OCI-LY1 (cell line): ENCODE results near the gene DEF6.

Experiments used
- H2AFZ ChIP-seq: fragments of 200-600 bp; sonication (generic), shearing (Covaris generic); 2 replicates; pipeline ENCODE4 v1.6.0; 2014; ENCODE audit warnings: antibody characterized with exemption, mild to moderate bottlenecking, low read length
- H3F3A ChIP-seq: fragments of 200-600 bp; sonication (generic), shearing (Covaris generic); 2 replicates; pipeline ENCODE4 v1.6.0; 2014; ENCODE audit warnings: mild to moderate bottlenecking, antibody characterized with exemption, low read length, moderate library complexity; ENCODE audit not compliant: insufficient read depth
- H3K27ac ChIP-seq: fragments of 200-600 bp; sonication (generic); 2 replicates; pipeline ENCODE4 v1.5.1; 2014; ENCODE audit warnings: low read length, mixed run types, mild to moderate bottlenecking, low read depth; ENCODE audit not compliant: poor library complexity, severe bottlenecking
- H3K27me3 ChIP-seq: fragments of 200-600 bp; sonication (generic); 2 replicates; pipeline ENCODE4 v1.6.0; 2014; ENCODE audit warnings: antibody characterized with exemption, mild to moderate bottlenecking, low read length, moderate library complexity; ENCODE audit not compliant: insufficient read depth
- H3K36me3 ChIP-seq: fragments of 200-600 bp; sonication (generic); 2 replicates; pipeline ENCODE4 v1.6.1; 2014; ENCODE audit warnings: mild to moderate bottlenecking, antibody characterized with exemption, low read length, moderate library complexity, mixed read lengths; ENCODE audit not compliant: insufficient read depth
- H3K4me1 ChIP-seq: fragments of 200-600 bp; sonication (generic); 2 replicates; pipeline ENCODE4 v1.5.1; 2014; ENCODE audit warnings: mild to moderate bottlenecking, low read length, moderate library complexity; ENCODE audit not compliant: insufficient read depth, severe bottlenecking
- H3K4me2 ChIP-seq: fragments of 200-600 bp; sonication (generic), shearing (Covaris generic); 2 replicates; pipeline ENCODE4 v1.6.1; 2014; ENCODE audit warnings: low read length
- H3K4me3 ChIP-seq: fragments of 200-600 bp; sonication (generic); 2 replicates; pipeline ENCODE4 v1.5.1; 2014; ENCODE audit warnings: low read length, low read depth, mild to moderate bottlenecking, mixed read lengths; ENCODE audit not compliant: poor library complexity, severe bottlenecking
- H3K79me2 ChIP-seq: fragments of 200-600 bp; shearing (Covaris generic); 2 replicates; pipeline ENCODE4 v1.6.1; 2016; ENCODE audit warnings: mixed run types, low read length, mixed read lengths; ENCODE audit not compliant: insufficient read depth
- H3K9ac ChIP-seq: fragments of 200-600 bp; sonication (generic), shearing (Covaris generic); 2 replicates; pipeline ENCODE4 v1.6.1; 2014; ENCODE audit warnings: mild to moderate bottlenecking, low read length, mixed read lengths
- H3K9me2 ChIP-seq: fragments of 200-600 bp; sonication (generic), shearing (Covaris generic); 2 replicates; pipeline ENCODE4 v1.6.1; 2014; ENCODE audit warnings: low read depth, mild to moderate bottlenecking, low read length, mixed read lengths
- H3K9me3 ChIP-seq: fragments of 200-600 bp; shearing (Covaris generic); 2 replicates; pipeline ENCODE4 v1.6.1; 2014; ENCODE audit warnings: low read length, mixed read lengths
- H4K20me1 ChIP-seq: fragments of 200-600 bp; sonication (generic), shearing (Covaris generic); 2 replicates; pipeline ENCODE4 v1.6.0; 2016; ENCODE audit warnings: mild to moderate bottlenecking, low read length; ENCODE audit not compliant: insufficient read depth
- EZH2 ChIP-seq: fragments of 200-600 bp; sonication (generic), shearing (Covaris generic); IDR thresholded peaks from 2 replicates; pipeline ENCODE4 v1.8.0; 2017; ENCODE audit warnings: borderline replicate concordance, mixed run types, mild to moderate bottlenecking, antibody characterized with exemption, low read length, moderate library complexity, mixed read lengths
- TF ChIP-seq, protein P1 (sequence below): fragments of 200-600 bp; sonication (generic), shearing (Covaris generic); IDR thresholded peaks from 2 replicates; pipeline ENCODE4 v1.5.1; 2017; ENCODE audit warnings: mild to moderate bottlenecking, antibody characterized with exemption, low read length, moderate library complexity, mixed read lengths

Gene DEF6

GRCh38 chr6:35267897-35268296 lies 29.7 kb upstream of the DEF6 start:
- no peaks in the 10 kb centered on the region for H3K79me2 ChIP-seq
- no peaks in the 10 kb centered on the region for H3K9me2 ChIP-seq
- H3K9me3 ChIP-seq = no peaks in the 10 kb centered on the region
- peaks cover 22% of the 10 kb centered on the region for H3K4me1 ChIP-seq
- no peaks in the 10 kb centered on the region for H3K27me3 ChIP-seq
- H3K9ac ChIP-seq = no peak overlapping the region
- H3K27ac ChIP-seq = no peak overlapping the region
- no peak for TF ChIP-seq EZH2
- TF ChIP-seq, protein P1, sequence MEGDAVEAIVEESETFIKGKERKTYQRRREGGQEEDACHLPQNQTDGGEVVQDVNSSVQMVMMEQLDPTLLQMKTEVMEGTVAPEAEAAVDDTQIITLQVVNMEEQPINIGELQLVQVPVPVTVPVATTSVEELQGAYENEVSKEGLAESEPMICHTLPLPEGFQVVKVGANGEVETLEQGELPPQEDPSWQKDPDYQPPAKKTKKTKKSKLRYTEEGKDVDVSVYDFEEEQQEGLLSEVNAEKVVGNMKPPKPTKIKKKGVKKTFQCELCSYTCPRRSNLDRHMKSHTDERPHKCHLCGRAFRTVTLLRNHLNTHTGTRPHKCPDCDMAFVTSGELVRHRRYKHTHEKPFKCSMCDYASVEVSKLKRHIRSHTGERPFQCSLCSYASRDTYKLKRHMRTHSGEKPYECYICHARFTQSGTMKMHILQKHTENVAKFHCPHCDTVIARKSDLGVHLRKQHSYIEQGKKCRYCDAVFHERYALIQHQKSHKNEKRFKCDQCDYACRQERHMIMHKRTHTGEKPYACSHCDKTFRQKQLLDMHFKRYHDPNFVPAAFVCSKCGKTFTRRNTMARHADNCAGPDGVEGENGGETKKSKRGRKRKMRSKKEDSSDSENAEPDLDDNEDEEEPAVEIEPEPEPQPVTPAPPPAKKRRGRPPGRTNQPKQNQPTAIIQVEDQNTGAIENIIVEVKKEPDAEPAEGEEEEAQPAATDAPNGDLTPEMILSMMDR = no peak
- H4K20me1 ChIP-seq = no peaks in the 10 kb centered on the region
- H3K36me3 ChIP-seq = no peaks in the 10 kb centered on the region; the same call in 1 of the 2 replicates
- H3K4me3 ChIP-seq = no peak overlapping the region
- H3K4me2 ChIP-seq = no peak overlapping the region
- no peak overlapping the region for H2AFZ ChIP-seq
- no peaks in the 10 kb centered on the region for H3F3A ChIP-seq

DNA sequence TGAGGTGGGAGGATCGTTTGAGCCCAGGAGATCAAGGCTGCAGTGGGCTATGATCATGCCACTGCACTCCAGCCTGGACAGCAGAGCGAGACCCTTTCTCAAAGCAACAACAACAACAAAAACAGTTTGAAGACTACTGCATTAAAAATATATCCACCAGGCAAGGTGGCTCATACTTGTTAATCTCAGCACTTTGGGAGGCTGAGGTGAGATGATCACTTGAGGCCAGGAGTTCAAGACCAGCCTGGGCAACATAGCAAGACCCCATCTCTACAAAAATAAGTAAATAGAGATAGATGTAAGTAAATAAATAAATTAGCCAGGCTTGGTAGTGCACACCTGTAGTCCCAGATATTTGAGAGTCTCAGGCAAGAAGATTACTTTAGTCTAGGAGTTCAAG lies 25.6 kb upstream of the DEF6 start:
- Histone ChIP-seq H3K36me3 (no peaks in the 10 kb centered on the region; the same call in 1 of the 2 replicates), H3K4me2 (no peak overlapping the region), H3F3A (no peaks in the 10 kb centered on the region), H3K4me3 (no peak overlapping the region), H3K27ac (no peak overlapping the region), H4K20me1 (no peaks in the 10 kb centered on the region), H3K79me2 (no peaks in the 10 kb centered on the region), H3K9ac (no peak overlapping the region), H3K27me3 (no peaks in the 10 kb centered on the region), H3K4me1 (no peaks in the 10 kb centered on the region), H3K9me3 (no peaks in the 10 kb centered on the region), H2AFZ (no peak overlapping the region), H3K9me2 (no peaks in the 10 kb centered on the region)
- TF ChIP-seq, protein P1 = no peak
- TF ChIP-seq EZH2 = no peak

DNA sequence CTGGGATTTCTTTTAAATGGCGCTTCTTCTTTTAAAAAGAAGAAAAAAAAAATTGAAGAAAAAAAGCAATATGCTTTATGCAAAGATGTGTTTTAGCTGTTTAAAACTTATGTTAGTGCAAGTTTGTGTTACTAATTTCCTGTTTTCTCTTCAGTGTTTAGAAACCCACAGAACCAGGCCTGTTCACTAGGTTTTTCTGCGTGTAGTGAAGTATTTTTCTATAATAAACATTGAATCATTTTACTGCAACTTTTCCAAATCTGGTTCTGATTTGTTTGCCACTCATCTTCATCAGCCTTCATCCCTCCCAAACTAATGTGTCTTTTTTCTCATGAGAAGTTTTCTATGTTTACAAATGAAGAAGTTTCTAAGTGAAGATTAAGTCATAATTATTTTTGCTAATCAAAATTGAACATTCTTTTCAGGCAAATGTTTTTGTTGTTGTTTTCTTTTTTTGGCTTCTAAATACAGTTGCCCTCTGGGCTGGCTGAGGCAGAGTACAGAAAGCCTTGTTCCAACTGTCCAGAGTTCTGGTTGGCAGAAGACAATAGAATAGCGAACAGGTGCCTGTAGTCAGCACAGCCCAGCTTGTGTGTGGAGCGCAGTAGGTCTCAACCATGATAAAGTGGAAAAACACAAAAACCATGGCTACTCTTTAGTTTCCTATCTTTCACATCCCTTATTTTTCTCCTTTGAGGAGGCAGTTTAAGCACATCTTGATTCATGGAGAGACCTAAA lies 23.6 kb upstream of the DEF6 start:
- Histone ChIP-seq H3K9me2 (no peaks in the 10 kb centered on the region), H3K9ac (no peak overlapping the region), H3K27ac (no peak overlapping the region), H3K4me2 (no peak overlapping the region), H3K27me3 (no peaks in the 10 kb centered on the region), H3K79me2 (no peaks in the 10 kb centered on the region), H2AFZ (no peak overlapping the region), H3F3A (no peaks in the 10 kb centered on the region), H3K4me3 (no peak overlapping the region), H4K20me1 (no peaks in the 10 kb centered on the region), H3K36me3 (no peaks in the 10 kb centered on the region; the same call in 1 of the 2 replicates), H3K4me1 (no peaks in the 10 kb centered on the region), H3K9me3 (no peaks in the 10 kb centered on the region)
- TF ChIP-seq, protein P1 = no peak
- TF ChIP-seq EZH2 = no peak
